Mucosa of stomach (tissue), 1 donor: ENCODE data around the gene ATF6B.

Source experiments
- H3K27me3 ChIP-seq: one replicate; pipeline ENCODE4 v1.7.0; 2013; ENCODE audit warnings: mild to moderate bottlenecking, low read length; ENCODE audit not compliant: control insufficient read depth, insufficient read depth
- H3K36me3 ChIP-seq: one replicate; pipeline ENCODE4 v1.7.0; 2013; ENCODE audit warnings: low read length; ENCODE audit not compliant: control insufficient read depth, insufficient read depth
- H3K4me1 ChIP-seq: one replicate; pipeline ENCODE4 v1.7.0; 2013; ENCODE audit warnings: mild to moderate bottlenecking, low read length; ENCODE audit not compliant: control insufficient read depth, insufficient read depth
- H3K4me3 ChIP-seq: one replicate; pipeline ENCODE4 v1.7.0; 2013; ENCODE audit warnings: low read length
- H3K9ac ChIP-seq: one replicate; pipeline ENCODE4 v1.7.0; 2013; ENCODE audit warnings: mild to moderate bottlenecking, low read length, moderate library complexity
- H3K9me3 ChIP-seq: one replicate; pipeline ENCODE4 v1.7.0; 2013; ENCODE audit warnings: mild to moderate bottlenecking, low read length, moderate library complexity; ENCODE audit not compliant: control insufficient read depth
- donor health status: Pancreatic carcinoma.

The ATF6B gene

GRCh38 chr6:32089082-32089828 lies 38.8 kb downstream of the ATF6B start:
- H3K36me3 ChIP-seq: no peaks in the 10 kb centered on the region
- H3K9ac ChIP-seq: no peak overlapping the region
- H3K4me1 ChIP-seq: no peaks in the 10 kb centered on the region
- H3K27me3 ChIP-seq: peaks cover 4% of the 10 kb centered on the region
- no peaks in the 10 kb centered on the region for H3K9me3 ChIP-seq
- H3K4me3 ChIP-seq: no peak overlapping the region

- Histone ChIP-seq H3K4me1 (no peaks in the 10 kb centered on the region), H3K36me3 (no peaks in the 10 kb centered on the region), H3K4me3 (no peak overlapping the region), H3K9me3 (no peaks in the 10 kb centered on the region), H3K9ac (no peak overlapping the region), H3K27me3 (peaks cover 4% of the 10 kb centered on the region)
Measured at GRCh38 chr6:32088487-32089049, 39.5 kb downstream of the ATF6B start.

- no peaks in the 10 kb centered on the region for H3K36me3 ChIP-seq
- H3K9me3 ChIP-seq: no peaks in the 10 kb centered on the region
- no peaks in the 10 kb centered on the region for H3K4me1 ChIP-seq
- H3K27me3 ChIP-seq: peaks cover 4% of the 10 kb centered on the region
- no peak overlapping the region for H3K4me3 ChIP-seq
- H3K9ac ChIP-seq: no peak overlapping the region
Measured at GRCh38 chr6:32087574-32088486, 40.2 kb downstream of the ATF6B start.

GRCh38 chr6:32086661-32087573 lies 41.1 kb downstream of the ATF6B start:
- Histone ChIP-seq H3K9me3 (no peaks in the 10 kb centered on the region), H3K36me3 (no peaks in the 10 kb centered on the region), H3K4me3 (no peak overlapping the region), H3K4me1 (peaks cover 3% of the 10 kb centered on the region), H3K9ac (no peak overlapping the region), H3K27me3 (peaks cover 4% of the 10 kb centered on the region)

- H3K4me3 ChIP-seq: no peak overlapping the region
- H3K36me3 ChIP-seq: no peaks in the 10 kb centered on the region
- H3K27me3 ChIP-seq: peaks cover 6% of the 10 kb centered on the region
- H3K4me1 ChIP-seq: peaks cover 10% of the 10 kb centered on the region
- H3K9ac ChIP-seq: no peak overlapping the region
- no peaks in the 10 kb centered on the region for H3K9me3 ChIP-seq
Measured at GRCh38 chr6:32085759-32086459, 42.1 kb downstream of the ATF6B start.

- Histone ChIP-seq H3K4me3 (no peak overlapping the region), H3K4me1 (peaks cover 10% of the 10 kb centered on the region), H3K36me3 (no peaks in the 10 kb centered on the region), H3K9me3 (no peaks in the 10 kb centered on the region), H3K9ac (no peak overlapping the region), H3K27me3 (peaks cover 8% of the 10 kb centered on the region)
Measured at GRCh38 chr6:32084780-32085179, 43.3 kb downstream of the ATF6B start.

- H3K4me3 ChIP-seq: no peak overlapping the region
- H3K9ac ChIP-seq: no peak overlapping the region
- H3K27me3 ChIP-seq: peaks cover 8% of the 10 kb centered on the region
- no peaks in the 10 kb centered on the region for H3K9me3 ChIP-seq
- no peaks in the 10 kb centered on the region for H3K36me3 ChIP-seq
- peaks cover 10% of the 10 kb centered on the region for H3K4me1 ChIP-seq
Measured at GRCh38 chr6:32083812-32084768, 44.0 kb downstream of the ATF6B start.

- Histone ChIP-seq H3K9ac (no peak overlapping the region), H3K36me3 (no peaks in the 10 kb centered on the region), H3K27me3 (peaks cover 8% of the 10 kb centered on the region), H3K9me3 (no peaks in the 10 kb centered on the region), H3K4me1 (peaks cover 10% of the 10 kb centered on the region), H3K4me3 (no peak overlapping the region)
Measured at GRCh38 chr6:32082935-32083334, 45.1 kb downstream of the ATF6B start.

- Histone ChIP-seq H3K36me3 (no peaks in the 10 kb centered on the region), H3K9me3 (no peaks in the 10 kb centered on the region), H3K4me1 (peaks cover 10% of the 10 kb centered on the region), H3K9ac (no peak overlapping the region), H3K4me3 (no peak overlapping the region), H3K27me3 (peaks cover 8% of the 10 kb centered on the region)
Measured at GRCh38 chr6:32082478-32082877, 45.6 kb downstream of the ATF6B start.

GRCh38 chr6:32081168-32081990 lies 46.7 kb downstream of the ATF6B start:
- no peaks in the 10 kb centered on the region for H3K36me3 ChIP-seq
- no peak overlapping the region for H3K4me3 ChIP-seq
- peaks cover 8% of the 10 kb centered on the region for H3K27me3 ChIP-seq
- no peak overlapping the region for H3K9ac ChIP-seq
- no peaks in the 10 kb centered on the region for H3K9me3 ChIP-seq
- H3K4me1 ChIP-seq: peaks cover 10% of the 10 kb centered on the region
